ENCODE data around the gene MYH9. TPM values are rescaled to one million over a fixed set of nuclear protein-coding genes. Genes with fewer than 3 reads are reported as not detected.
"Not testable (repeated sequence)": the region's sequence is repeated elsewhere in the genome, so short reads cannot be mapped to it uniquely, and the experiment has no call there.

MYH9 gene
- polyA plus RNA-seq, 1 of the 3 experiments (the other 2 are of a cell fraction) = 303 TPM

- H3K9me3 ChIP-seq; H4K20me1 ChIP-seq (ENCODE audit: insufficient read depth); H3K27me3 ChIP-seq (ENCODE audit: insufficient read depth); H3F3A ChIP-seq (replicated peaks; ENCODE audit: insufficient read depth); H3K27ac ChIP-seq (ENCODE audit: low read depth in 2 of 2, low read length in 1 of 2); H3K9ac ChIP-seq; H3K36me3 ChIP-seq (replicated peaks in 1 of 2; ENCODE audit: control insufficient read depth in 1 of 2, insufficient read depth in 2 of 2, low read length in 1 of 2); H3K9me2 ChIP-seq; H3K4me2 ChIP-seq; DNase-seq; POLR2A ChIA-PET; H2AFZ ChIP-seq (ENCODE audit: low read depth); H3K79me2 ChIP-seq (ENCODE audit: insufficient read depth); H3K4me1 ChIP-seq (ENCODE audit: control insufficient read depth in 1 of 2, insufficient read depth in 2 of 2, low read depth in 1 of 2, low read length in 1 of 2); H3K4me3 ChIP-seq (ENCODE audit: low read depth in 2 of 2, low read length in 1 of 2): not testable (repeated sequence)
- CTCF ChIA-PET = interaction anchor here (0.9 to 1.9 kb wide), 2 partner anchors 16 to 24 kb away, joined by 4 to 9 read pairs; no protein-coding TSS in a partner anchor
- WGBS (ENCODE audit: low lambda C conversion rate) = 79% methylated on average over 6 of the region's 6 CpGs
These were observed 126.1 kb downstream of the MYH9 start for GRCh38 chr22:36261675-36262074.

GRCh38 chr22:36259615-36260300 lies 128.0 kb downstream of the MYH9 start:
- no peaks in the 10 kb centered on the region for H3K9me2 ChIP-seq
- POLR2A ChIA-PET = interaction anchor here (0.9 kb wide), 1 partner anchor 10 kb away, joined by 3 read pairs; no protein-coding TSS in a partner anchor
- H3F3A ChIP-seq (replicated peaks; ENCODE audit: insufficient read depth) = no peaks in the 10 kb centered on the region
- no peaks in the 10 kb centered on the region for H3K79me2 ChIP-seq (ENCODE audit: insufficient read depth)
- 83% methylated on average over 14 of the region's 14 CpGs for WGBS (ENCODE audit: low lambda C conversion rate)
- H3K4me1 ChIP-seq (ENCODE audit: control insufficient read depth in 1 of 2, insufficient read depth in 2 of 2, low read depth in 1 of 2, low read length in 1 of 2) = peaks cover 0 to 6% of the 10 kb centered on the region in 2 experiments; a peak in 1 of 4 replicates
- CTCF ChIA-PET = interaction anchor here (1.1 to 2.1 kb wide), 4 partner anchors 18 to 65 kb away, joined by 3 to 5 read pairs (median 4); no protein-coding TSS in a partner anchor
- no peak overlapping the region for H2AFZ ChIP-seq (ENCODE audit: low read depth)
- H3K9ac ChIP-seq = no peak overlapping the region
- no peaks in the 10 kb centered on the region for H3K36me3 ChIP-seq (replicated peaks in 1 of 2; ENCODE audit: control insufficient read depth in 1 of 2, insufficient read depth in 2 of 2, low read length in 1 of 2)
- no peak overlapping the region for H3K4me2 ChIP-seq
- DNase-seq = no peak
- TF ChIP-seq SIN3A (IDR thresholded peaks at IDR 0.05; ENCODE audit: borderline replicate concordance, low read depth, low read length) = no peak
- TF ChIP-seq EZH2phosphoT487 (IDR thresholded peaks at IDR 0.05; ENCODE audit: borderline replicate concordance, low read depth) = no peak
- TF ChIP-seq RAD21 (IDR thresholded peaks at IDR 0.05; ENCODE audit: low read length) = no peak
- no peak for TF ChIP-seq RCOR1 (IDR thresholded peaks at IDR 0.05; ENCODE audit: low read length)
- no peak for TF ChIP-seq CTCF (IDR thresholded peaks at IDR 0.05)
- no peak for TF ChIP-seq FOXM1 (IDR thresholded peaks at IDR 0.05; ENCODE audit: low read depth)
- no peak for TF ChIP-seq RXRA (IDR thresholded peaks at IDR 0.05; ENCODE audit: borderline replicate concordance, low read depth)
- no peak for TF ChIP-seq NFIC (IDR thresholded peaks at IDR 0.05; ENCODE audit: borderline replicate concordance)
- no peak for TF ChIP-seq GATA2 (CRISPR knock-in tag; IDR thresholded peaks at IDR 0.05)
- TF ChIP-seq SMC3 (IDR thresholded peaks at IDR 0.05; ENCODE audit: low read depth, low read length) = no peak
- TF ChIP-seq FOXJ3 (CRISPR knock-in tag; IDR thresholded peaks at IDR 0.05) = no peak
- TF ChIP-seq IRF3 (IDR thresholded peaks at IDR 0.05; ENCODE audit: low read depth, low read length) = no peak
- no peak for TF ChIP-seq TAF1 (IDR thresholded peaks at IDR 0.05; ENCODE audit: borderline replicate concordance, low read depth, low read length)
- no peaks in the 10 kb centered on the region for H3K9me3 ChIP-seq
- no peak overlapping the region for H3K4me3 ChIP-seq (ENCODE audit: low read depth in 2 of 2, low read length in 1 of 2)
- no peaks in the 10 kb centered on the region for H4K20me1 ChIP-seq (ENCODE audit: insufficient read depth)
- H3K27me3 ChIP-seq (ENCODE audit: insufficient read depth) = no peaks in the 10 kb centered on the region
- H3K27ac ChIP-seq (ENCODE audit: low read depth in 2 of 2, low read length in 1 of 2) = no peak overlapping the region

All from SK-N-SH (cell line).